Measurements from ENCODE around the gene TBC1D9.

DNA sequence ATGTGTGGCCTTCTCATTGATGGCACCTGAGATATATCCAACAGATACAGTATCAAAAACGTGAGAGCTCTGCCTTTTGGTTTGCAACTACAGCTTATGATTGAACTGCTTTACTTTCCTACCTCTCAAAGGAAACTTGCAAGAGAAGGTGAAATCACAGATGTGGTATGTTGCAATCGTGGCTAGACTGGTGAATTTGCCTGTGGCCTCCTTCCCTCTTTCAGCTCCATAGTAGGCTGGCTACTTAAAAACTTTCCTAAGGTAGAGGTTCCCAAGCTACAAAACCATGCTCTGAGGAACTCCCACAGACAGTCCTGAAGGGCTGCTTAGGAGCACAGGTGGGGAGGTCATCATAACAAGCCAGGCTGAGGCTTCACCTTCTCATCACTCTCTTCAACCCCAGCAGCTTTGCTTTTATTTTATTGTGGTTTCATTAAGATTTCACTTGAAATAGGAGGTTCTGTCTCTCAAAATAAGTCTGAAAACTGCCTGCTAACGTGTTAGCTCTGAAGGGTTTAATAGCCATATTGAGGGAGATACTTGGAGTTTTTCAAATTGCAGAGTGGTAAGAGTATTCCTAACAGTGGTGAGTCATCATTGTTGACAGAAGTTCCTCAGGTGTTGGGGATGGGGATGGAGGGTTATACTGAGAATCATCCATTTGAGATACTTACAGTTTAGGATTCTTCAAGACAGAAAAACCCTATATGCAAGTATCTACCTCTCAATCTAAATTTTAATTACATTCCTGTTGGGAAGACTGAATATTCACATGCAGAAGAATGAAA, 93.9 kb downstream of the TBC1D9 start:
- TF ChIP-seq POLR2A (IDR thresholded peaks at IDR 0.05; ENCODE audit: low read depth, low read length) (no peak), POLR2AphosphoS5 (IDR thresholded peaks at IDR 0.05; ENCODE audit: low read depth, low read length) (no peak)

Measured in GM12891 (cell line).